ENCODE data around the gene EOGT.

Gene EOGT

DNA sequence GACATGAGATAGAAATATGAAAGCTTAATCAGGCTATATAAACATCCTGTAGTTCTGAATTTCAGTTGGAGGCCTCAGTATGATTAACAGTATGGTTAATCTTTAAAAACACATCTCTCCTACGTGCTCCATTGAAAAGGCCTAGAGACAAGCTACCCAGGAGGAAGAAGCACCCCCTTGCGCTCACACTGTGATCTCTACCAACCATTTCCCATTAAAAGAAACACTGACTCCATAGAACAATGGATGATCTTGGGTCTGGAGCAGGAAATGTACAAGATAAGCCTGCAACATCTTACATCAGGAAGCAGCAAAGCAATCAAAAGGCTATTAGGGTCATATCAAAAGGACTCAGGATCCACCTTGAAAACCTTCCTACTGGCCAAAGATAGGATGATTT, 3.4 kb upstream of the EOGT start:
- Mint-ChIP-seq H3K9me3 (no peaks in the 10 kb centered on the region), H3K4me1 (peaks cover 9% of the 10 kb centered on the region), H3K36me3 (peaks cover 3% of the 10 kb centered on the region), H3K4me3 (no peak overlapping the region), H3K27me3 (no peaks in the 10 kb centered on the region), H3K27ac (no peak overlapping the region)
- no peak for ATAC-seq (ENCODE audit: low read depth)
- DNase-seq (ENCODE audit: low spot score in 2 of 2): no peak

DNA sequence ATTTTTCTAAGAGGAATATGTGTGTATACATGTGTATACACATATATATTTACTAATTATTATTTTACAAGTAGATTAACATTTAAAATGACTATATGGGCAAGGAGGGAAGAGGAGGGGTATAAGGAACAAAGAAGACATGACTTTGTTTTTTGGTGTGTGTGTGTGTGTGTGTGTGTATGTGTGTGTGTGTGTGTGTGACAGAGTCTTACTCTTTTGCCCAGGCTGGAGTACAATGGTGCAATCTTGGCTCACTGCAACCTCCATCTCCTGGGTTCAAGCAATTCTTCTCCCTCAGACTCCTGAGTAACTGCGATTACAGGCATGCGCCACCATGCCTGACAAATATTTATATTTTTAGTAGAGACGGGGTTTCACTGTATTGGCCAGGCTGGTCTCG, 2.6 kb upstream of the EOGT start:
- Mint-ChIP-seq H3K4me3 (no peak overlapping the region), H3K27me3 (no peaks in the 10 kb centered on the region), H3K4me1 (peaks cover 9% of the 10 kb centered on the region), H3K27ac (no peak overlapping the region), H3K36me3 (peaks cover 2% of the 10 kb centered on the region), H3K9me3 (no peaks in the 10 kb centered on the region)
- no peak for DNase-seq (ENCODE audit: low spot score in 2 of 2)
- no peak for ATAC-seq (ENCODE audit: low read depth)

GRCh38 chr3:69014022-69014580, 617 bp upstream of the EOGT start:
- DNase-seq (ENCODE audit: low spot score in 2 of 2) (no peak), ATAC-seq (ENCODE audit: low read depth) (no peak)
- Mint-ChIP-seq H3K4me3 (peak overlapping the region; percentile 87), H3K36me3 (peaks cover 4% of the 10 kb centered on the region), H3K4me1 (peaks cover 9% of the 10 kb centered on the region), H3K27ac (peak overlapping the region; percentile 60), H3K9me3 (no peaks in the 10 kb centered on the region), H3K27me3 (no peaks in the 10 kb centered on the region)

GRCh38 chr3:69012800-69013252, 658 bp downstream of the EOGT start:
- ATAC-seq (ENCODE audit: low read depth) (no peak), DNase-seq (ENCODE audit: low spot score in 2 of 2) (no peak)
- peak overlapping the region; percentile 87 for H3K27ac Mint-ChIP-seq
- peaks cover 9% of the 10 kb centered on the region for H3K4me1 Mint-ChIP-seq
- H3K9me3 Mint-ChIP-seq: no peaks in the 10 kb centered on the region
- no peaks in the 10 kb centered on the region for H3K27me3 Mint-ChIP-seq
- peak overlapping the region; percentile 93 for H3K4me3 Mint-ChIP-seq
- peaks cover 6% of the 10 kb centered on the region for H3K36me3 Mint-ChIP-seq

DNA sequence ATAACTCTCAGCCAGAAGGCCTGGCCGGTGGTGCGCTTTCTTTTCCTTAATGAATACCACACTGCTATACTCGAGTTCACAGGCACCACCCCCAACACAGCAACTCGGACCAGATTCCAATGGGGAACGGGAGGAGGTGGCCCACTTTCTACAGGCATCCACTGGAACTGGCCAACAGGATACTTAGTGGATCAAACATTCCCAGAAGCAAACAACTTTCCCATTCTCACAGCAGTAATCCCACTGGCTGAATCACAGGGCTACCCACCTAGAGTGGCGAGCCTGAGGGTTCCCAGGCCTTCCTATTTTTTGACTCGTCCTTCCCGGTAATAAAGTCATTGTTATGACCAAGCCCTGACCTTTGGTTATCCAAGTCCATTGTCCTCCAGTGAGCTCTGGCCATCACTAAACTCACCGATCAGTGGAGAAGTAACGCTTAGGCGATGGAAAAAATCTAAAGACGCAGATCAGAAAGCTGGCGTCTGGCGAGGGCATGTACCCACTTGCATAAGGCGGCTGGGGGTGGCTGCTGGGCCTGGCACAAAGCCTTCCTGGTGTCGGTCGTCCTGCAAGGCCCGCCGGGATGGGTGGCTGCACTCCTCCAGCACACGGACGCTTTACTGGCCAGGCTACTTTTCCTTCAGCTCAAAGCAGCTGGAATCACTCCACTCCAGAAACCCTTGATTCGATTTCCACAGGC, 1.2 kb downstream of the EOGT start:
- peaks cover 9% of the 10 kb centered on the region for H3K4me1 Mint-ChIP-seq
- H3K4me3 Mint-ChIP-seq: peak overlapping the region; percentile 93
- DNase-seq (ENCODE audit: low spot score in 2 of 2) (no peak), ATAC-seq (ENCODE audit: low read depth) (no peak)
- H3K27ac Mint-ChIP-seq: peak overlapping the region; percentile 87
- no peaks in the 10 kb centered on the region for H3K9me3 Mint-ChIP-seq
- H3K27me3 Mint-ChIP-seq: no peaks in the 10 kb centered on the region
- peaks cover 6% of the 10 kb centered on the region for H3K36me3 Mint-ChIP-seq

DNA sequence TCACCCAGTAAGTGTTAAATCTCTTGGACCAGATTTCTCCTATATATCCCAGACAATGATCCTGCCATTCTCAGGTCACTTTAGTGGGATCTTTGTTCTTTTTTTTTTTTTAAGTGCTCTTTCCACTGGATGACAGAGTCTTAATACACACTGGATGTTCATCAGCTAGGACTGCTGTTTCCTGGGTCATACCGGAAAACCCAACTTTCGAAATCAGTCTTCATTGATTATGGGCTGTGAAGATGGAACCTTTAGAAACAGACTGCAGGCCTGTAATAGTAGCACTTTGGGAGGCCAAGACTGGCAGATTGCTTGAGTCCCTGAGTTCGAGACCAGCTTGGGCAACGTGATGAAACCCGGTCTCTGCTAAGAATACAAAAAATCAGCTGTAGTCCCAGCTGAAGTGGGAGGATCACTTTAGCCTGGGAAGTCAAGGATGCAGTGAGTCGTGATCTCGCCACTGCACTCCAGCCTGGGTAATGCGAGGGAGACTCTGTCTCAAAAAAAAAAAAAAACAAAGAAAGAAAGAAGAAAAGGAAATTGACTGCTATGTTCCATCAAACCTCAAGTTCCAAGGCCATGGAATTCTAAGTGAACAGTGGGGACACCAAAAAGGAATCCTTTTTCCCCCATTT, 2.3 kb downstream of the EOGT start:
- Mint-ChIP-seq H3K27ac (peak overlapping the region; percentile 35), H3K4me3 (peak overlapping the region; percentile 41), H3K36me3 (peaks cover 9% of the 10 kb centered on the region), H3K9me3 (no peaks in the 10 kb centered on the region), H3K4me1 (peaks cover 9% of the 10 kb centered on the region), H3K27me3 (no peaks in the 10 kb centered on the region)
- DNase-seq (ENCODE audit: low spot score in 2 of 2) (no peak), ATAC-seq (ENCODE audit: low read depth) (no peak)

- DNase-seq (ENCODE audit: low spot score in 2 of 2): no peak
- Mint-ChIP-seq H3K9me3 (no peaks in the 10 kb centered on the region), H3K27ac (peak overlapping the region; percentile 54), H3K27me3 (no peaks in the 10 kb centered on the region), H3K4me3 (no peak overlapping the region), H3K36me3 (peaks cover 14% of the 10 kb centered on the region), H3K4me1 (peaks cover 5% of the 10 kb centered on the region)
- ATAC-seq (ENCODE audit: low read depth): no peak
These were observed 3.7 kb downstream of the EOGT start for GRCh38 chr3:69009559-69010410.

DNA sequence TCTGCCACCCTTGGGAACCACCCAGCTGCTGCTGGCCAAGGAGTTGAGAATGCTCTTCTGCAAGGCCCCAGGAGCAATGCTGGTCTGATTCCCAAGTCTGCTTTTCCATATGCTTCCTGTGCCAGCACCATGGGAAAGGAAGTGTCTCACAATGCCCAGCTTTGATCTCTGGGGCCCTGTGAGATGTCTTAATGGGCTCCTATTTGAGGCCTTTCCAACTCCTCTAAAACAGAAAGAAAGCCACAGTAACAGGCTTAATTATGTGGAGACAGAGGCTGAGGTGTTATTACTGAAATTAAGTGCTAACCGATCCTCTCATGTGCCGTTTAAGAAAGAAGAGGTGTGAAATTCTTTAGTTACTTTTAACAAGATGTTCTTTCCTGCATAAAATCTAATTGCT, 4.5 kb downstream of the EOGT start:
- peaks cover 3% of the 10 kb centered on the region for H3K4me1 Mint-ChIP-seq
- peaks cover 14% of the 10 kb centered on the region for H3K36me3 Mint-ChIP-seq
- H3K4me3 Mint-ChIP-seq: no peak overlapping the region
- ATAC-seq (ENCODE audit: low read depth): no peak
- DNase-seq (ENCODE audit: low spot score in 2 of 2): no peak
- no peaks in the 10 kb centered on the region for H3K27me3 Mint-ChIP-seq
- no peaks in the 10 kb centered on the region for H3K9me3 Mint-ChIP-seq
- no peak overlapping the region for H3K27ac Mint-ChIP-seq

DNA sequence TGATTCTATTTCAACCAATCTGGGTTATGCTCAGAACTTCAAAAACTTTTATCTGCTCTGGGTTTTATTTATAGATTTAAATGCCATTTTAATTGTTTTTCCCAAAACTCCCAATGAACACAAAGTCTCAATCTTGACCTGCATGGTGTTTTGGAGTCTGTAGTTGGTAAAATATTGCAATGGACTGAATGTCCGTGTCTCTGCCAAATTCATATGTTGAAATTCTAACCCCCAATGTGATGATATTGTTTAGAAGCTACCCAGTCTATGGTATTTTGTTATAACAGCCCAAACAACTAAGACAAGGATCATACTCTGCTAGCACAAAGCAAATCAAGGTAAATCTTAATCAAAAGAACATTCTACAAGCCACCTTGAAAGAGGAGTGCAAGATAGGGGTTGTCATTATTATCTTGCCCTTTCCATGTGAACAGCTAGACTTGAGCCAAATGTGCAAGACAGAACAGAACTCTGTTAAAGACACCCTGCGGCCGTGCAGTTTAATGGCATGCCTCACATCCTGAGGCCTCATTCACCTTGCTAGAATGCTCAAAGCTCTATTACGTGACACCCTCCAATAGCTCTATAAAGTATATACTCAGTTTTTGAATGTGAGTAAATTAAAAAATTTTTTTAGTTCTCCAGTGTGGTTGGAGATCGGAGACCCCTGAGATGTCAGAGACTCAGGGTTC, 7.5 kb downstream of the EOGT start:
- ATAC-seq (ENCODE audit: low read depth) (no peak), DNase-seq (ENCODE audit: low spot score in 2 of 2) (no peak)
- Mint-ChIP-seq H3K27ac (no peak overlapping the region), H3K4me3 (no peak overlapping the region), H3K36me3 (peaks cover 19% of the 10 kb centered on the region), H3K9me3 (no peaks in the 10 kb centered on the region), H3K27me3 (no peaks in the 10 kb centered on the region), H3K4me1 (no peaks in the 10 kb centered on the region)

DNA sequence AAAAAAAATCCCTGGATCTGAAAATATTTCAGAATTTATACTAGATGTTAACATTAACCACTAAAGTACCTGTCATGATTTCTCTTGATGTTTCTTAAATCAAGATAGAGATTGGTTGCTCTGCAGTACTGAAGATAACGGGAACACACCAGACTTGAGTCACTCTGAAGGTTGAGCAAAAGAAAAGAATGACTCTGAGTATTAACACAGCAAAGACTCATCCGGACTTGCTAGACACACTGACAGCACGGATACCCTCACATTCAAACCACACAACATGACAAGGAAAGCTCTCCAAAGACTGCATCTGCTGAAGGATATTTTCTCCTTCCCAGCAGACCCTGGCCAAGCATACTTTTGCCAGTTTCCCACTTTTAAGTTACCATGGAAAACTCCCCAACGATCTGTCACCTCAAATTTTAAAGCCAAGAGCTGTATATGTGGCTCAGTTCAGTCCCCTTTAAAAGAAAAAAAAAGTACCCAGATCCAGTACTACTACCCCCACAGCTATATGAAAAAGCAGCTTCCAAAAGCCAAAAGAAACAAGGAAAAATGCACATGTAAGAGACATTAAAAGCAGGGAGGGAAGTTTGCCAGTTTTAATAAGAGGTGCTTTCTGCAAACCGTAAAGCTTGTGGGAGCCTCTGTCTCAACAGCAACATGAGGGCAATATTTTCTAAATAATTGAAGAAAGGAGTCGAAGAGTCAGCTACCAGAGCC, 8.3 kb downstream of the EOGT start:
- DNase-seq (ENCODE audit: low spot score in 2 of 2) (no peak), ATAC-seq (ENCODE audit: low read depth) (no peak)
- Mint-ChIP-seq H3K36me3 (peaks cover 19% of the 10 kb centered on the region), H3K4me3 (no peak overlapping the region), H3K27me3 (no peaks in the 10 kb centered on the region), H3K4me1 (no peaks in the 10 kb centered on the region), H3K27ac (no peak overlapping the region), H3K9me3 (no peaks in the 10 kb centered on the region)

DNA sequence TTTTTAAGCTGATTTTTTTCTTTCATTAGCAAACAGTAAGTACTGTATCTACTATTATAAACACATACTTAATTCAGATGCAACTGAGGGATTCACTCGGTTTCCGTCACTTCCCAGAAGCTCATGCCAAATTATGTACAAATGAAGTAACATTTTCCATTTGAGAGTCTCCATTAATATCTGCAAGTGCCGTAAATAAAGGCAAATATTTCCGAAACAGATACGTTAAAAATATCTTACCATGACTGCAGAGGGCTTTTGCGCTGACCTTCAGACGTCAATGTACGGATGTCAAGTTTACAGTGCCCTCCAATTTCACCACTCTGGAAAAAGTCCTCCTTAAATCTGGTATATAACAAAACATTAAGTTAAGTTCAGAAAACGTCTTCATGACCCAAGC, 9.3 kb downstream of the EOGT start:
- DNase-seq (ENCODE audit: low spot score in 2 of 2): no peak
- H3K27me3 Mint-ChIP-seq: no peaks in the 10 kb centered on the region
- H3K9me3 Mint-ChIP-seq: no peaks in the 10 kb centered on the region
- no peak overlapping the region for H3K4me3 Mint-ChIP-seq
- peaks cover 20% of the 10 kb centered on the region for H3K36me3 Mint-ChIP-seq
- no peaks in the 10 kb centered on the region for H3K4me1 Mint-ChIP-seq
- no peak for ATAC-seq (ENCODE audit: low read depth)
- H3K27ac Mint-ChIP-seq: no peak overlapping the region

- ATAC-seq (ENCODE audit: low read depth) (no peak), DNase-seq (ENCODE audit: low spot score in 2 of 2) (no peak)
- H3K9me3 Mint-ChIP-seq: no peaks in the 10 kb centered on the region
- no peaks in the 10 kb centered on the region for H3K4me1 Mint-ChIP-seq
- no peaks in the 10 kb centered on the region for H3K27me3 Mint-ChIP-seq
- peaks cover 29% of the 10 kb centered on the region for H3K36me3 Mint-ChIP-seq
- no peak overlapping the region for H3K4me3 Mint-ChIP-seq
- H3K27ac Mint-ChIP-seq: no peak overlapping the region
These were observed 13.9 kb downstream of the EOGT start for GRCh38 chr3:68999605-69000004.

DNA sequence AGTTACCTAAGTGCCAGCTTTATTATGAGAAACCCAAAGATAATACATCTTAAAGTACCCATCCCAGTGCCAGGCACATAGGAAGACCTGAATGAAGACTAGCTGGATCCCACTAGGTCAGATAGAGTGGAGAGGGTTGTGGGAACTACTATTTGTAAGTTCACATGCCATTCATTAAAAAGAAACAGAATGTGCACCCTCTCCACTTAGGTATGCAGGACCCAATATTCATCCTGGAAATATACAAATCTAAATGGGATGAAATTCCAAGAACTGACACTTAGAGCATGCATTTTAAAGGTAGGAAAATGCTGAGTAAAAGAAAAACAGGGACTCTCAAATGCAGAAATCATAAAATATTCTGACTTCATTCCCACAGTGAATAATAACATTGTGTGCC, 14.3 kb downstream of the EOGT start:
- Mint-ChIP-seq H3K27ac (no peak overlapping the region), H3K4me1 (no peaks in the 10 kb centered on the region), H3K4me3 (no peak overlapping the region), H3K27me3 (no peaks in the 10 kb centered on the region), H3K9me3 (no peaks in the 10 kb centered on the region), H3K36me3 (peaks cover 29% of the 10 kb centered on the region)
- no peak for DNase-seq (ENCODE audit: low spot score in 2 of 2)
- no peak for ATAC-seq (ENCODE audit: low read depth)

Measured in memory B cell (primary cell).